A673 (cell line): Measurements from ENCODE around the gene UGGT2. TPM values are rescaled to one million over a fixed set of nuclear protein-coding genes. Genes with fewer than 3 reads are reported as not detected.
"Not testable (repeated sequence)": the region's sequence is repeated elsewhere in the genome, so short reads cannot be mapped to it uniquely, and the experiment has no call there.

Experiments
- BruUV-seq: library from RNA; stranded (reverse); fragments of 400-500 nt; replicated peaks from 2 replicates; lab custom pipeline; 2021; lab: Mats Ljungman, UMichigan
- CTCF ChIA-PET: fragments of 300-600 bp; sonication (Branson Sonifier 250); formaldehyde crosslinking; loops from one replicate; lab custom pipeline; 2022; ENCODE audit warnings: antibody characterized with exemption; lab: Charles Lee
- POLR2A ChIA-PET: fragments of 300-600 bp; sonication (Branson Sonifier 250); formaldehyde crosslinking; loops from one replicate; lab custom pipeline; 2022; ENCODE audit warnings: antibody characterized with exemption; ENCODE audit not compliant: low non-redundant PET; lab: Charles Lee
- DNase-seq: peaks from one replicate; pipeline ENCODE4 v3.0.0-alpha.2; 2015; ENCODE audit warnings: low spot score
- H3K27ac ChIP-seq: fragments of 200-600 bp; sonication (generic); 2 replicates; pipeline ENCODE4 v1.5.1; 2016; ENCODE audit warnings: mixed run types, low read depth, mild to moderate bottlenecking, mixed read lengths, antibody characterized with exemption, low read length; ENCODE audit not compliant: poor library complexity, severe bottlenecking
- H3K27me3 ChIP-seq: fragments of 200-600 bp; sonication (generic); replicated peaks from 2 replicates; pipeline ENCODE4 v1.6.1; 2017; ENCODE audit warnings: mixed run types, low read depth, mild to moderate bottlenecking, mixed read lengths, antibody characterized with exemption, low read length; ENCODE audit not compliant: insufficient read depth, poor library complexity
- H3K36me3 ChIP-seq: fragments of 200-600 bp; sonication (generic); 2 replicates; pipeline ENCODE4 v1.6.1; 2016; ENCODE audit warnings: mixed run types, mild to moderate bottlenecking, mixed read lengths, antibody characterized with exemption, low read length; ENCODE audit not compliant: insufficient read depth, poor library complexity, severe bottlenecking
- H3K4me1 ChIP-seq: fragments of 200-600 bp; sonication (generic); 2 replicates; pipeline ENCODE4 v1.6.1; 2017; ENCODE audit warnings: mixed run types, mild to moderate bottlenecking, mixed read lengths, antibody characterized with exemption, low read length; ENCODE audit not compliant: insufficient read depth, poor library complexity, severe bottlenecking
- H3K4me3 ChIP-seq: fragments of 200-600 bp; sonication (generic); 2 replicates; pipeline ENCODE4 v1.5.1; 2016; ENCODE audit warnings: low read depth, mixed run types, mild to moderate bottlenecking, mixed read lengths, low read length; ENCODE audit not compliant: poor library complexity, severe bottlenecking
- H3K9me3 ChIP-seq: fragments of 200-600 bp; sonication (generic); 2 replicates; pipeline ENCODE4 v1.6.1; 2016; ENCODE audit warnings: mixed run types, low read depth, mild to moderate bottlenecking, mixed read lengths, antibody characterized with exemption, low read length; ENCODE audit not compliant: poor library complexity, severe bottlenecking
- CTCF ChIP-seq: fragments of 300-800, 200-600 bp; sonication (generic); conservative IDR thresholded peaks from 2 replicates; pipeline ENCODE4 v1.5.1; 2017; ENCODE audit warnings: low read depth, mild to moderate bottlenecking, antibody characterized with exemption, low read length, moderate library complexity, mixed read lengths
- EZH2 ChIP-seq: fragments of 200-600 bp; sonication (generic); IDR thresholded peaks from 2 replicates; pipeline ENCODE4 v1.6.1; 2017; ENCODE audit warnings: borderline replicate concordance, low read depth, mild to moderate bottlenecking, mixed read lengths, antibody characterized with exemption, low read length; ENCODE audit not compliant: poor library complexity, severe bottlenecking
- intact Hi-C: fragments of 100-400 bp; cut with micrococcal nuclease; formaldehyde crosslinking; loops from one replicate; pipeline ENCODE4 v1.10.0; 2022; ENCODE audit not compliant: unreplicated experiment
- total RNA-seq: library from RNA; stranded (reverse); gene quantifications from 2 replicates; pipeline ENCODE4 v1.2.3, GENCODE V29; 2021

Gene UGGT2
- total RNA-seq, 1 experiment from 2014 or later: 10.1 TPM

DNA sequence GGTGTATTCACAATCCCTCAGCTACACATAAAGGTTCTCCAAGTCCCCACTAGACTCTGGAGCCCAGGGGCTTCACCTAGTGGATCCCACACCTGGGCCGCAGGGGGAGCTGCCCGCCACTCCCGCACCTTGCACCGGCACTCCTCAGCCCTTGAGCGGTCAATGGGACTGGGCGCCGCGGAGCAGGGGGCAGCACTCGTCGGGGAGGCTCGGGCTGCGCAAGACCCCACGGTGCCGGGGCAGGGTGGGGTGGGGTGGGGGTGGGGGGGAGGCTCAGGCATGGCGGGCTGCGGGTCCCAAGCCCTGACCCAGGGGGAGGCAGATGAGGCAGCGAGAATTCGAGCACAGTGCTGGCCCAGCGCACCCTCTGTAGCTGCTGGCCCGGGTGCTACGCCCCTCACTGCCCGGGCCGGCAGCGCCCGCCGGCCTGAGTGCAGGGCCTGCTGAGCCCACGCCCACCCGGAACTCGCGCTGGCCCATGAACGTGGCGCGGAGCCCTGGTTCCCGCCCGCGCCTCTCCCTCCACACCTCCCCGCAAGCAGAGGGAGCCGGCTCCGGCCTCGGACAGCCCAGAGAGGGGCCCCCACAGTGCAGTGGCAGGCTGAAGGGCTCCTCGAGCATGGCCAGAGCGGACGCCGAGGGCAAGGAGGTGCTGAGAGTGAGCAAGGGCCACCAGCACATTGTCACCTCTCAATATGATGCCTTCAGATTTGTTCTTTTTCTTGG lies 121.7 kb downstream of the UGGT2 start:
- CTCF ChIA-PET: no interaction called here

GRCh38 chr13:95929430-95929829 lies 123.8 kb downstream of the UGGT2 start:
- ChIA-PET POLR2A (no interaction called here), CTCF (no interaction called here)
- DNase-seq: no peak
- intact Hi-C loops: no loop called here
- Histone ChIP-seq H3K27me3 (no peaks in the 10 kb centered on the region), H3K4me1 (no peaks in the 10 kb centered on the region), H3K4me3 (no peak overlapping the region), H3K27ac (no peak overlapping the region), H3K9me3 (no peaks in the 10 kb centered on the region), H3K36me3 (no peaks in the 10 kb centered on the region)
- BruUV-seq: no TSS peak
- TF ChIP-seq CTCF: no peak
- no peak for TF ChIP-seq EZH2

More for the DNA sequence above, 121.7 kb downstream of the UGGT2 start:
- intact Hi-C loops: no loop called here
- TF ChIP-seq CTCF (no peak), EZH2 (no peak)
- no TSS peak for BruUV-seq
- Histone ChIP-seq H3K36me3 (no peaks in the 10 kb centered on the region), H3K27ac (no peak overlapping the region), H3K9me3 (no peaks in the 10 kb centered on the region), H3K4me1 (no peaks in the 10 kb centered on the region), H3K27me3 (no peaks in the 10 kb centered on the region), H3K4me3 (no peak overlapping the region)
- DNase-seq: no peak
- POLR2A ChIA-PET: no interaction called here

DNA sequence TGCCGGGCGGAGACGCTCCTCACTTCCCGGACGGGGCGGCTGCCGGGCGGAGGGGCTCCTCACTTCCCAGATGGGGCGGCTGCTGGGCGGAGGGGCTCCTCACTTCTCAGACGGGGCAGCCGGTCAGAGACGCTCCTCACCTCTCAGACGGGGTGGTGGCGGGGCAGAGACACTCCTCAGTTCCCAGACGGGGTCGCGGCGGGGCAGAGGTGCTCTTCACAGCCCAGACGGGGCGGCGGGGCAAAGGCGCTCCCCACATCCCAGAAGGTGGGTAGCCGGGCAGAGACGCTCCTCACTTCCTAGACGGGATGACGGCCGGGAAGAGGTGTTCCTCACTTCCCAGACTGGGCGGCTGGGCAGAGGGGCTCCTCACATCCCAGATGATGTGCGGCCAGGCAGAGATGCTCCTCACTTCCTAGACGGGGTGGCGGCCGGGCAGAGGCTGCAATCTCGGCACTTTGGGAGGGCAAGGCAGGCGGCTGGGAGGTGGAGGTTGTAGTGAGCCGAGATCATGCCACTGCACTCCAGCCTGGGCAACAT lies 124.8 kb downstream of the UGGT2 start:
- H3K4me3 ChIP-seq, H3K9me3 ChIP-seq, H3K36me3 ChIP-seq, CTCF ChIA-PET, H3K27ac ChIP-seq, BruUV-seq, DNase-seq, POLR2A ChIA-PET, H3K27me3 ChIP-seq, H3K4me1 ChIP-seq, intact Hi-C loops: not testable (repeated sequence)
